GM23338 (cell line): Measurements from ENCODE around the gene ATP8A2. TPM values are rescaled to one million over a fixed set of nuclear protein-coding genes. Genes with fewer than 3 reads are reported as not detected.

Source experiments
- ATAC-seq: fragments of 200-7000 bp; cut with Tn5 transposase; 3 replicates; pipeline ENCODE4 v1.9.1; 2020
- DNase-seq: peaks from one replicate; pipeline ENCODE4 v3.0.0-alpha.2; 2015; ENCODE audit warnings: low spot score
- H2AFZ ChIP-seq: fragments of 200-600 bp; sonication (generic); 2 replicates; pipeline ENCODE4 v1.8.0; 2016; ENCODE audit warnings: antibody characterized with exemption, mild to moderate bottlenecking, moderate library complexity
- H3F3A ChIP-seq: fragments of 200-600 bp; sonication (generic); replicated peaks from 2 replicates; pipeline ENCODE4 v1.8.0; 2017; ENCODE audit warnings: antibody characterized with exemption, mixed run types, low read depth
- H3K27ac ChIP-seq: fragments of 200-600 bp; sonication (generic); 2 replicates; pipeline ENCODE4 v1.6.1; 2016; ENCODE audit warnings: low read depth
- H3K27me3 ChIP-seq: fragments of 200-600 bp; sonication (generic); 2 replicates; pipeline ENCODE4 v1.8.0; 2016; ENCODE audit warnings: mild to moderate bottlenecking, mixed run types, moderate library complexity; ENCODE audit not compliant: insufficient read depth
- H3K36me3 ChIP-seq: fragments of 200-600 bp; sonication (generic); 2 replicates; pipeline ENCODE4 v1.8.0; 2016; ENCODE audit warnings: mild to moderate bottlenecking; ENCODE audit not compliant: insufficient read depth
- H3K4me1 ChIP-seq: fragments of 200-600 bp; sonication (generic); 2 replicates; pipeline ENCODE4 v1.8.0; 2016; ENCODE audit warnings: mild to moderate bottlenecking, moderate library complexity; ENCODE audit not compliant: insufficient read depth
- H3K4me2 ChIP-seq: fragments of 200-600 bp; sonication (generic); 2 replicates; pipeline ENCODE4 v1.7.1; 2017; ENCODE audit warnings: mixed run types
- H3K4me3 ChIP-seq: fragments of 200-600 bp; sonication (generic); 2 replicates; pipeline ENCODE4 v1.6.1; 2016; ENCODE audit warnings: mixed run types
- H3K79me2 ChIP-seq: fragments of 200-600 bp; sonication (generic); replicated peaks from 2 replicates; pipeline ENCODE4 v1.8.0; 2017; ENCODE audit warnings: mild to moderate bottlenecking; ENCODE audit not compliant: insufficient read depth
- H3K9me2 ChIP-seq: fragments of 200-600 bp; sonication (generic); 2 replicates; pipeline ENCODE4 v1.8.0; 2017; ENCODE audit not compliant: insufficient read depth
- H4K20me1 ChIP-seq: fragments of 200-600 bp; sonication (generic); replicated peaks from 2 replicates; pipeline ENCODE4 v1.8.0; 2017; ENCODE audit warnings: mild to moderate bottlenecking; ENCODE audit not compliant: insufficient read depth
- H3K27ac Mint-ChIP-seq: 2 replicates; pipeline ENCODE4 v1.8.0; 2020; ENCODE audit warnings: inconsistent platforms, mild to moderate bottlenecking, moderate library complexity, mixed read lengths
- H3K27me3 Mint-ChIP-seq: 3 replicates; pipeline ENCODE4 v1.8.0; 2022; ENCODE audit warnings: low read depth, mild to moderate bottlenecking, moderate library complexity, mixed read lengths, inconsistent platforms; ENCODE audit not compliant: insufficient read depth, poor library complexity
- H3K36me3 Mint-ChIP-seq: 3 replicates; pipeline ENCODE4 v1.8.0; 2021; ENCODE audit warnings: low read depth, mild to moderate bottlenecking, inconsistent platforms, moderate library complexity, mixed read lengths
- H3K4me1 Mint-ChIP-seq: 3 replicates; pipeline ENCODE4 v1.8.0; 2020; ENCODE audit warnings: mild to moderate bottlenecking, inconsistent platforms, mixed read lengths
- H3K4me3 Mint-ChIP-seq: 3 replicates; pipeline ENCODE4 v1.8.0; 2021; ENCODE audit warnings: moderate library complexity, mild to moderate bottlenecking, inconsistent platforms, mixed read lengths
- H3K9me3 Mint-ChIP-seq: 3 replicates; pipeline ENCODE4 v1.8.0; 2020; ENCODE audit warnings: moderate library complexity, mild to moderate bottlenecking, inconsistent platforms, mixed read lengths
- CREB1 ChIP-seq: fragments of 250-450 bp; sonication (Bioruptor Pico); IDR thresholded peaks from 2 replicates; pipeline ENCODE4 v1.5.0; 2020; ENCODE audit warnings: low read depth, mild to moderate bottlenecking, moderate library complexity
- EZH2 ChIP-seq: fragments of 200-600 bp; sonication (generic); IDR thresholded peaks from one replicate; pipeline ENCODE4 v1.8.0; 2017; ENCODE audit warnings: antibody characterized with exemption, mild to moderate bottlenecking, low read depth; ENCODE audit not compliant: unreplicated experiment
- EZH2phosphoT487 ChIP-seq: fragments of 200-600 bp; sonication (generic); IDR thresholded peaks from one replicate; pipeline ENCODE4 v1.8.1; 2018; ENCODE audit warnings: antibody characterized with exemption; ENCODE audit not compliant: unreplicated experiment
- JUNB ChIP-seq: IDR thresholded peaks from one replicate; pipeline ENCODE4 v1.6.1; 2016; ENCODE audit warnings: antibody characterized with exemption; ENCODE audit not compliant: unreplicated experiment
- NANOG ChIP-seq: IDR thresholded peaks from 2 replicates; pipeline ENCODE4 v1.6.1; 2016; ENCODE audit warnings: antibody characterized with exemption, borderline replicate concordance
- POLR2AphosphoS5 ChIP-seq: IDR thresholded peaks from 2 replicates; pipeline ENCODE4 v1.6.1; 2016; ENCODE audit warnings: antibody characterized with exemption, low read depth
- STAT1 ChIP-seq: IDR thresholded peaks from one replicate; pipeline ENCODE4 v1.6.1; 2016; ENCODE audit warnings: antibody characterized with exemption; ENCODE audit not compliant: unreplicated experiment
- ZNF114 ChIP-seq: fragments of 250-450 bp; sonication (Bioruptor Pico); IDR thresholded peaks from 2 replicates; pipeline ENCODE4 v1.5.0; 2020; ENCODE audit warnings: mild to moderate bottlenecking, moderate library complexity
- ZNF331 ChIP-seq: fragments of 250-450 bp; sonication (Bioruptor Pico); IDR thresholded peaks from 2 replicates; pipeline ENCODE4 v1.5.0; 2020; ENCODE audit warnings: low read depth, mild to moderate bottlenecking, moderate library complexity
- polyA plus RNA-seq: library from polyadenylated mRNA; unstranded; fragments of >200 nt; fragmentation: Nextera tagmentation; extraction: Ambion mirVana; gene quantifications from 2 replicates; pipeline ENCODE4 v1.2.1, GENCODE V29; 2016
- total RNA-seq: library from RNA; depleted of rRNA; stranded (reverse); fragments of >200 nt; shearing (Covaris generic); gene quantifications from 2 replicates; pipeline ENCODE4 v1.2.3, GENCODE V29; 2014
- TF ChIP-seq, protein P1 (sequence below): IDR thresholded peaks from 2 replicates; pipeline ENCODE4 v1.6.1; 2016; ENCODE audit warnings: antibody characterized with exemption
- TF ChIP-seq, protein P2 (sequence below): IDR thresholded peaks from one replicate; pipeline ENCODE4 v1.6.1; 2018; ENCODE audit warnings: antibody characterized with exemption; ENCODE audit not compliant: unreplicated experiment
- TF ChIP-seq, protein P3 (sequence below): fragments of 250-450 bp; sonication (Bioruptor Pico); IDR thresholded peaks from 2 replicates; pipeline ENCODE4 v1.5.0; 2020; ENCODE audit warnings: mild to moderate bottlenecking, moderate library complexity
- TF ChIP-seq, protein P4 (sequence below), 2 experiments: fragments of 200-600 bp in 1 of 2; sonication (generic) in 1 of 2; conservative IDR thresholded peaks; 2 replicates each; pipeline versions ENCODE4 v1.5.1 to v1.6.1; 2016 to 2017; ENCODE audit warnings: antibody characterized with exemption in 2 of 2, low read depth in 2 of 2, mild to moderate bottlenecking in 2 of 2, moderate library complexity in 1 of 2

ATP8A2 gene
- total and polyA plus RNA-seq, 2 experiments from 2014 or later = 5.7 to 8.8 TPM

DNA sequence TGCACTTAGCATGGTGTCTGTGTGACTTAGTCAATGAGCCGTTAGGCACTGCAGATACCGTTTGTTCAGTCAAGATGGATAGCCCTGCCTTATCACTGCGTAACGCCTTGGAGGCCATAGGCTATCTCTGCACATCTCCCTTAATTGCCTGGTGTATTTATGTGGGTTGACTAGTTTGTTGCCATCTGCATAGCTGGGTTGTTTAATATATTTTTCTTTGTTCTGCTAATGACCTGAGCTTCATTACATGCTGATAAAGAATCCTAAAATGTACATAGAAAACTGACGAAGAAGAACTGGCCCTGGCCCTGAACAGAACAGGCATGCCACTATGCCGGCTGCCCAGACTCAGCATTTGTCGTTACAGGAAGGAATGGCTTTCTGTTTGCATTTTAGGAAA, 382.2 kb downstream of the ATP8A2 start:
- Histone ChIP-seq H2AFZ (no peak overlapping the region), H3K36me3 (no peaks in the 10 kb centered on the region)

More for the DNA sequence above, 382.2 kb downstream of the ATP8A2 start:
- Histone ChIP-seq H3K4me2 (no peak overlapping the region), H3K4me1 (peaks cover 4% of the 10 kb centered on the region; the same call in 1 of the 2 replicates), H3F3A (no peaks in the 10 kb centered on the region), H3K79me2 (no peaks in the 10 kb centered on the region), H3K27ac (no peak overlapping the region), H4K20me1 (no peaks in the 10 kb centered on the region), H3K9me2 (no peaks in the 10 kb centered on the region), H3K4me3 (no peak overlapping the region), H3K27me3 (no peaks in the 10 kb centered on the region)
- Mint-ChIP-seq H3K4me1 (peaks cover 20% of the 10 kb centered on the region), H3K9me3 (no peaks in the 10 kb centered on the region), H3K27me3 (peaks cover 2% of the 10 kb centered on the region), H3K4me3 (no peak overlapping the region), H3K27ac (no peak overlapping the region), H3K36me3 (no peaks in the 10 kb centered on the region)
- no peak for ATAC-seq
- no peak for TF ChIP-seq POLR2AphosphoS5
- no peak for TF ChIP-seq ZNF114
- TF ChIP-seq, protein P1, sequence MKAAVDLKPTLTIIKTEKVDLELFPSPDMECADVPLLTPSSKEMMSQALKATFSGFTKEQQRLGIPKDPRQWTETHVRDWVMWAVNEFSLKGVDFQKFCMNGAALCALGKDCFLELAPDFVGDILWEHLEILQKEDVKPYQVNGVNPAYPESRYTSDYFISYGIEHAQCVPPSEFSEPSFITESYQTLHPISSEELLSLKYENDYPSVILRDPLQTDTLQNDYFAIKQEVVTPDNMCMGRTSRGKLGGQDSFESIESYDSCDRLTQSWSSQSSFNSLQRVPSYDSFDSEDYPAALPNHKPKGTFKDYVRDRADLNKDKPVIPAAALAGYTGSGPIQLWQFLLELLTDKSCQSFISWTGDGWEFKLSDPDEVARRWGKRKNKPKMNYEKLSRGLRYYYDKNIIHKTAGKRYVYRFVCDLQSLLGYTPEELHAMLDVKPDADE = no peak
- TF ChIP-seq, protein P2, sequence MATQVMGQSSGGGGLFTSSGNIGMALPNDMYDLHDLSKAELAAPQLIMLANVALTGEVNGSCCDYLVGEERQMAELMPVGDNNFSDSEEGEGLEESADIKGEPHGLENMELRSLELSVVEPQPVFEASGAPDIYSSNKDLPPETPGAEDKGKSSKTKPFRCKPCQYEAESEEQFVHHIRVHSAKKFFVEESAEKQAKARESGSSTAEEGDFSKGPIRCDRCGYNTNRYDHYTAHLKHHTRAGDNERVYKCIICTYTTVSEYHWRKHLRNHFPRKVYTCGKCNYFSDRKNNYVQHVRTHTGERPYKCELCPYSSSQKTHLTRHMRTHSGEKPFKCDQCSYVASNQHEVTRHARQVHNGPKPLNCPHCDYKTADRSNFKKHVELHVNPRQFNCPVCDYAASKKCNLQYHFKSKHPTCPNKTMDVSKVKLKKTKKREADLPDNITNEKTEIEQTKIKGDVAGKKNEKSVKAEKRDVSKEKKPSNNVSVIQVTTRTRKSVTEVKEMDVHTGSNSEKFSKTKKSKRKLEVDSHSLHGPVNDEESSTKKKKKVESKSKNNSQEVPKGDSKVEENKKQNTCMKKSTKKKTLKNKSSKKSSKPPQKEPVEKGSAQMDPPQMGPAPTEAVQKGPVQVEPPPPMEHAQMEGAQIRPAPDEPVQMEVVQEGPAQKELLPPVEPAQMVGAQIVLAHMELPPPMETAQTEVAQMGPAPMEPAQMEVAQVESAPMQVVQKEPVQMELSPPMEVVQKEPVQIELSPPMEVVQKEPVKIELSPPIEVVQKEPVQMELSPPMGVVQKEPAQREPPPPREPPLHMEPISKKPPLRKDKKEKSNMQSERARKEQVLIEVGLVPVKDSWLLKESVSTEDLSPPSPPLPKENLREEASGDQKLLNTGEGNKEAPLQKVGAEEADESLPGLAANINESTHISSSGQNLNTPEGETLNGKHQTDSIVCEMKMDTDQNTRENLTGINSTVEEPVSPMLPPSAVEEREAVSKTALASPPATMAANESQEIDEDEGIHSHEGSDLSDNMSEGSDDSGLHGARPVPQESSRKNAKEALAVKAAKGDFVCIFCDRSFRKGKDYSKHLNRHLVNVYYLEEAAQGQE = no peak
- TF ChIP-seq EZH2 = no peak
- TF ChIP-seq STAT1 = no peak
- no peak for TF ChIP-seq EZH2phosphoT487
- no peak for TF ChIP-seq ZNF331
- TF ChIP-seq, protein P3, sequence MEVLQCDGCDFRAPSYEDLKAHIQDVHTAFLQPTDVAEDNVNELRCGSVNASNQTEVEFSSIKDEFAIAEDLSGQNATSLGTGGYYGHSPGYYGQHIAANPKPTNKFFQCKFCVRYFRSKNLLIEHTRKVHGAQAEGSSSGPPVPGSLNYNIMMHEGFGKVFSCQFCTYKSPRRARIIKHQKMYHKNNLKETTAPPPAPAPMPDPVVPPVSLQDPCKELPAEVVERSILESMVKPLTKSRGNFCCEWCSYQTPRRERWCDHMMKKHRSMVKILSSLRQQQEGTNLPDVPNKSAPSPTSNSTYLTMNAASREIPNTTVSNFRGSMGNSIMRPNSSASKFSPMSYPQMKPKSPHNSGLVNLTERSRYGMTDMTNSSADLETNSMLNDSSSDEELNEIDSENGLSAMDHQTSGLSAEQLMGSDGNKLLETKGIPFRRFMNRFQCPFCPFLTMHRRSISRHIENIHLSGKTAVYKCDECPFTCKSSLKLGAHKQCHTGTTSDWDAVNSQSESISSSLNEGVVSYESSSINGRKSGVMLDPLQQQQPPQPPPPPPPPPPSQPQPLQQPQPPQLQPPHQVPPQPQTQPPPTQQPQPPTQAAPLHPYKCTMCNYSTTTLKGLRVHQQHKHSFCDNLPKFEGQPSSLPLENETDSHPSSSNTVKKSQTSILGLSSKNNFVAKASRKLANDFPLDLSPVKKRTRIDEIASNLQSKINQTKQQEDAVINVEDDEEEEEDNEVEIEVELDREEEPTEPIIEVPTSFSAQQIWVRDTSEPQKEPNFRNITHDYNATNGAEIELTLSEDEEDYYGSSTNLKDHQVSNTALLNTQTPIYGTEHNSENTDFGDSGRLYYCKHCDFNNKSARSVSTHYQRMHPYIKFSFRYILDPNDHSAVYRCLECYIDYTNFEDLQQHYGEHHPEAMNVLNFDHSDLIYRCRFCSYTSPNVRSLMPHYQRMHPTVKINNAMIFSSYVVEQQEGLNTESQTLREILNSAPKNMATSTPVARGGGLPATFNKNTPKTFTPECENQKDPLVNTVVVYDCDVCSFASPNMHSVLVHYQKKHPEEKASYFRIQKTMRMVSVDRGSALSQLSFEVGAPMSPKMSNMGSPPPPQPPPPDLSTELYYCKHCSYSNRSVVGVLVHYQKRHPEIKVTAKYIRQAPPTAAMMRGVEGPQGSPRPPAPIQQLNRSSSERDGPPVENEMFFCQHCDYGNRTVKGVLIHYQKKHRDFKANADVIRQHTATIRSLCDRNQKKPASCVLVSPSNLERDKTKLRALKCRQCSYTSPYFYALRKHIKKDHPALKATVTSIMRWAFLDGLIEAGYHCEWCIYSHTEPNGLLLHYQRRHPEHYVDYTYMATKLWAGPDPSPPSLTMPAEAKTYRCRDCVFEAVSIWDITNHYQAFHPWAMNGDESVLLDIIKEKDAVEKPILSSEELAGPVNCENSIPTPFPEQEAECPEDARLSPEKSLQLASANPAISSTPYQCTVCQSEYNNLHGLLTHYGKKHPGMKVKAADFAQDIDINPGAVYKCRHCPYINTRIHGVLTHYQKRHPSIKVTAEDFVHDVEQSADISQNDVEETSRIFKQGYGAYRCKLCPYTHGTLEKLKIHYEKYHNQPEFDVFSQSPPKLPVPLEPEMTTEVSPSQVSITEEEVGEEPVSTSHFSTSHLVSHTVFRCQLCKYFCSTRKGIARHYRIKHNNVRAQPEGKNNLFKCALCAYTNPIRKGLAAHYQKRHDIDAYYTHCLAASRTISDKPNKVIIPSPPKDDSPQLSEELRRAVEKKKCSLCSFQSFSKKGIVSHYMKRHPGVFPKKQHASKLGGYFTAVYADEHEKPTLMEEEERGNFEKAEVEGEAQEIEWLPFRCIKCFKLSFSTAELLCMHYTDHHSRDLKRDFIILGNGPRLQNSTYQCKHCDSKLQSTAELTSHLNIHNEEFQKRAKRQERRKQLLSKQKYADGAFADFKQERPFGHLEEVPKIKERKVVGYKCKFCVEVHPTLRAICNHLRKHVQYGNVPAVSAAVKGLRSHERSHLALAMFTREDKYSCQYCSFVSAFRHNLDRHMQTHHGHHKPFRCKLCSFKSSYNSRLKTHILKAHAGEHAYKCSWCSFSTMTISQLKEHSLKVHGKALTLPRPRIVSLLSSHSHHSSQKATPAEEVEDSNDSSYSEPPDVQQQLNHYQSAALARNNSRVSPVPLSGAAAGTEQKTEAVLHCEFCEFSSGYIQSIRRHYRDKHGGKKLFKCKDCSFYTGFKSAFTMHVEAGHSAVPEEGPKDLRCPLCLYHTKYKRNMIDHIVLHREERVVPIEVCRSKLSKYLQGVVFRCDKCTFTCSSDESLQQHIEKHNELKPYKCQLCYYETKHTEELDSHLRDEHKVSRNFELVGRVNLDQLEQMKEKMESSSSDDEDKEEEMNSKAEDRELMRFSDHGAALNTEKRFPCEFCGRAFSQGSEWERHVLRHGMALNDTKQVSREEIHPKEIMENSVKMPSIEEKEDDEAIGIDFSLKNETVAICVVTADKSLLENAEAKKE (CRISPR knock-in tag) = no peak
- no peak for TF ChIP-seq CREB1 (CRISPR knock-in tag)
- TF ChIP-seq, protein P4, sequence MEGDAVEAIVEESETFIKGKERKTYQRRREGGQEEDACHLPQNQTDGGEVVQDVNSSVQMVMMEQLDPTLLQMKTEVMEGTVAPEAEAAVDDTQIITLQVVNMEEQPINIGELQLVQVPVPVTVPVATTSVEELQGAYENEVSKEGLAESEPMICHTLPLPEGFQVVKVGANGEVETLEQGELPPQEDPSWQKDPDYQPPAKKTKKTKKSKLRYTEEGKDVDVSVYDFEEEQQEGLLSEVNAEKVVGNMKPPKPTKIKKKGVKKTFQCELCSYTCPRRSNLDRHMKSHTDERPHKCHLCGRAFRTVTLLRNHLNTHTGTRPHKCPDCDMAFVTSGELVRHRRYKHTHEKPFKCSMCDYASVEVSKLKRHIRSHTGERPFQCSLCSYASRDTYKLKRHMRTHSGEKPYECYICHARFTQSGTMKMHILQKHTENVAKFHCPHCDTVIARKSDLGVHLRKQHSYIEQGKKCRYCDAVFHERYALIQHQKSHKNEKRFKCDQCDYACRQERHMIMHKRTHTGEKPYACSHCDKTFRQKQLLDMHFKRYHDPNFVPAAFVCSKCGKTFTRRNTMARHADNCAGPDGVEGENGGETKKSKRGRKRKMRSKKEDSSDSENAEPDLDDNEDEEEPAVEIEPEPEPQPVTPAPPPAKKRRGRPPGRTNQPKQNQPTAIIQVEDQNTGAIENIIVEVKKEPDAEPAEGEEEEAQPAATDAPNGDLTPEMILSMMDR (conservative IDR thresholded peaks at IDR 0.05; ENCODE audit: low read depth in 2 of 2) = no peak
- no peak for TF ChIP-seq NANOG
- no peak for TF ChIP-seq JUNB
- no peak for DNase-seq
